CD14-positive monocyte (primary cell): ENCODE data around the gene INTS6. TPM values are rescaled to one million over a fixed set of nuclear protein-coding genes. Genes with fewer than 3 reads are reported as not detected.

ENCODE experiments used
- DNase-seq, 3 donors: peaks; one replicate each; pipeline ENCODE4 v3.0.0-alpha.2; 2011 to 2022
- H2AFZ ChIP-seq: 2 replicates; pipeline ENCODE4 v1.6.0; 2012; ENCODE audit warnings: mild to moderate bottlenecking, low read depth, low read length, inconsistent platforms; ENCODE audit not compliant: insufficient read depth, poor library complexity, severe bottlenecking
- H3K27ac ChIP-seq, 2 donors: 1 replicate in 1 of 2; 2 replicates in 1 of 2; pipeline ENCODE4 v1.5.1; 2012 to 2013; ENCODE audit warnings: low read length in 2 of 2, control low read depth in 1 of 2, inconsistent platforms in 1 of 2, low read depth in 1 of 2, mild to moderate bottlenecking in 1 of 2
- H3K27me3 ChIP-seq, 2 donors: one replicate each; pipeline versions ENCODE4 v1.6.0 to v1.6.1; 2011 to 2013; ENCODE audit warnings: low read length in 2 of 2; ENCODE audit not compliant: control insufficient read depth in 2 of 2, insufficient read depth in 2 of 2
- H3K36me3 ChIP-seq, 2 donors: replicated peaks in 1 of 2; 1 replicate in 1 of 2; 2 replicates in 1 of 2; pipeline versions ENCODE4 v1.5.1 to v1.6.1; 2012 to 2013; ENCODE audit warnings: low read length in 2 of 2, control low read depth in 1 of 2, inconsistent platforms in 1 of 2, mild to moderate bottlenecking in 1 of 2; ENCODE audit not compliant: insufficient read depth in 2 of 2, control insufficient read depth in 1 of 2
- H3K4me1 ChIP-seq, 2 donors: 1 replicate in 1 of 2; 2 replicates in 1 of 2; pipeline versions ENCODE4 v1.5.1 to v1.6.1; 2012 to 2013; ENCODE audit warnings: low read length in 2 of 2, control low read depth in 1 of 2, inconsistent platforms in 1 of 2, mild to moderate bottlenecking in 1 of 2, moderate library complexity in 1 of 2; ENCODE audit not compliant: insufficient read depth in 2 of 2, control insufficient read depth in 1 of 2
- H3K4me2 ChIP-seq: replicated peaks from 2 replicates; pipeline ENCODE3; 2012; ENCODE audit warnings: low read length, moderate library complexity, mild to moderate bottlenecking; ENCODE audit not compliant: poor library complexity, severe bottlenecking; ENCODE audit errors: extremely low read depth
- H3K4me3 ChIP-seq, 3 experiments: fragments of 200-600 bp in 1 of 3; sonication (generic) in 1 of 3; replicated peaks in 1 of 3; 1 replicate in 2 of 3; 2 replicates in 1 of 3; pipeline ENCODE4 v1.5.1; 2011 to 2013; ENCODE audit warnings: low read length in 3 of 3, mild to moderate bottlenecking in 3 of 3, control low read depth in 2 of 3, low read depth in 2 of 3, inconsistent platforms in 1 of 3, moderate library complexity in 1 of 3
- H3K79me2 ChIP-seq: 2 replicates; pipeline ENCODE4 v1.6.0; 2012; ENCODE audit warnings: mild to moderate bottlenecking, control low read depth, inconsistent platforms, low read length, moderate library complexity; ENCODE audit not compliant: insufficient read depth
- H3K9ac ChIP-seq: 2 replicates; pipeline ENCODE4 v1.6.0; 2017; ENCODE audit warnings: low read length, mild to moderate bottlenecking; ENCODE audit not compliant: insufficient read depth, poor library complexity, severe bottlenecking
- H3K9me3 ChIP-seq, 2 donors: replicated peaks in 1 of 2; 1 replicate in 1 of 2; 2 replicates in 1 of 2; pipeline versions ENCODE4 v1.5.1 to v1.6.1; 2012 to 2013; ENCODE audit warnings: low read length in 2 of 2, control low read depth in 1 of 2; ENCODE audit not compliant: control insufficient read depth in 1 of 2, insufficient read depth in 1 of 2
- H4K20me1 ChIP-seq: 2 replicates; pipeline ENCODE4 v1.6.0; 2012; ENCODE audit warnings: mild to moderate bottlenecking, low read length, control low read depth, moderate library complexity; ENCODE audit not compliant: insufficient read depth
- H3K27ac Mint-ChIP-seq, 7 donors: one replicate each; pipeline ENCODE4 v1.8.0; 2020; ENCODE audit warnings: mild to moderate bottlenecking in 7 of 7, mixed read lengths in 7 of 7, moderate library complexity in 6 of 7, inconsistent platforms in 2 of 7
- H3K27me3 Mint-ChIP-seq, 3 donors: one replicate each; pipeline ENCODE4 v1.8.0; 2021 to 2022; ENCODE audit warnings: low read depth in 3 of 3, mild to moderate bottlenecking in 3 of 3, mixed read lengths in 3 of 3, moderate library complexity in 3 of 3, inconsistent platforms in 1 of 3
- H3K36me3 Mint-ChIP-seq, 2 donors: one replicate each; pipeline ENCODE4 v1.8.0; 2020; ENCODE audit warnings: mixed read lengths in 2 of 2, inconsistent platforms in 1 of 2, mild to moderate bottlenecking in 1 of 2
- H3K4me1 Mint-ChIP-seq: one replicate; pipeline ENCODE4 v1.8.0; 2020; ENCODE audit warnings: mild to moderate bottlenecking, mixed read lengths
- H3K4me3 Mint-ChIP-seq, 2 donors: one replicate each; pipeline ENCODE4 v1.8.0; 2020; ENCODE audit warnings: mild to moderate bottlenecking in 2 of 2, mixed read lengths in 2 of 2, moderate library complexity in 1 of 2
- H3K9me3 Mint-ChIP-seq, 7 donors: one replicate each; pipeline ENCODE4 v1.8.0; 2020 to 2022; ENCODE audit warnings: mixed read lengths in 7 of 7, mild to moderate bottlenecking in 6 of 7, moderate library complexity in 6 of 7, inconsistent platforms in 2 of 7
- WGBS: methylation state at CpG from one replicate; pipeline ENCODE4 v1.1.5; 2013; ENCODE audit warnings: missing lambda C conversion rate; ENCODE audit not compliant: insufficient coverage; 5-methylcytosine and 5-hydroxymethylcytosine counted together
- intact Hi-C, 2 donors: fragments of 100-400 bp; cut with micrococcal nuclease; formaldehyde crosslinking; loops; one replicate each; pipeline versions ENCODE4 v1.15.0 to v1.15.1; 2023
- polyA plus RNA-seq, 3 donors: library from polyadenylated mRNA; depleted of rRNA in 1 of 3; unstranded in 2 of 3; stranded (reverse) in 1 of 3; fragments of 300-500 nt in 2 of 3; fragments of >200 nt in 1 of 3; fragmentation: Illumina TruSeq in 2 of 3; gene quantifications; 1 replicate in 2 of 3; 2 replicates in 1 of 3; pipeline ENCODE4 v1.2.3, GENCODE V29; 2012 to 2021
- TF ChIP-seq, protein P1 (sequence below): fragments of 200-600 bp; IDR thresholded peaks from one replicate; pipeline ENCODE4 v1.8.0; 2022; ENCODE audit warnings: antibody characterized with exemption, mild to moderate bottlenecking

The INTS6 gene
- polyA plus RNA-seq, 3 donors = 10.8 to 13.2 (median 11.6) TPM

DNA sequence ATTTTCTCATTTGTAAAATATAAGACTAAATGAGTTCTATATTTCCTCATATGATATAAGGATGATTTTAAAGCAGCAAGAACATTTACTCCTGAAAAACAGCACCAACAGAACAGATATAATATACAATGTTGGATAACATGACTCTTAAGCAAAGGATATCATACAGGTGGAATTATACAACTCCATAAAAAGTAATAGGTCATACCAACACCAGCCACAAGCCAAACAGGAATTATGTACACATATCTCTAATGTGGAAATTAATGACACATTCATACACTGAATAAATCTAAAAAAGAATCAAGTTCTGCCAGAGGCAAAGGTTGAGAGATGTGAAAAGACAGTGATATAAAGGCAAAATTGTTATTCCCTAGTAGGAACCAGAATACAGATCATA is 25.9 kb downstream of the INTS6 start:
- H3K27me3 Mint-ChIP-seq = no peaks in the 10 kb centered on the region
- no peak overlapping the region for H3K4me3 ChIP-seq
- no peaks in the 10 kb centered on the region for H3K9me3 ChIP-seq
- H3K27ac Mint-ChIP-seq = no peak overlapping the region
- H2AFZ ChIP-seq = no peak overlapping the region
- no peak for DNase-seq
- peaks cover 44 to 56% of the 10 kb centered on the region in 2 donors for H3K36me3 Mint-ChIP-seq
- H3K4me1 ChIP-seq = no peaks in the 10 kb centered on the region
- TF ChIP-seq, protein P1, sequence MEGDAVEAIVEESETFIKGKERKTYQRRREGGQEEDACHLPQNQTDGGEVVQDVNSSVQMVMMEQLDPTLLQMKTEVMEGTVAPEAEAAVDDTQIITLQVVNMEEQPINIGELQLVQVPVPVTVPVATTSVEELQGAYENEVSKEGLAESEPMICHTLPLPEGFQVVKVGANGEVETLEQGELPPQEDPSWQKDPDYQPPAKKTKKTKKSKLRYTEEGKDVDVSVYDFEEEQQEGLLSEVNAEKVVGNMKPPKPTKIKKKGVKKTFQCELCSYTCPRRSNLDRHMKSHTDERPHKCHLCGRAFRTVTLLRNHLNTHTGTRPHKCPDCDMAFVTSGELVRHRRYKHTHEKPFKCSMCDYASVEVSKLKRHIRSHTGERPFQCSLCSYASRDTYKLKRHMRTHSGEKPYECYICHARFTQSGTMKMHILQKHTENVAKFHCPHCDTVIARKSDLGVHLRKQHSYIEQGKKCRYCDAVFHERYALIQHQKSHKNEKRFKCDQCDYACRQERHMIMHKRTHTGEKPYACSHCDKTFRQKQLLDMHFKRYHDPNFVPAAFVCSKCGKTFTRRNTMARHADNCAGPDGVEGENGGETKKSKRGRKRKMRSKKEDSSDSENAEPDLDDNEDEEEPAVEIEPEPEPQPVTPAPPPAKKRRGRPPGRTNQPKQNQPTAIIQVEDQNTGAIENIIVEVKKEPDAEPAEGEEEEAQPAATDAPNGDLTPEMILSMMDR = no peak
- H3K4me1 Mint-ChIP-seq = peaks cover 4% of the 10 kb centered on the region
- H3K36me3 ChIP-seq = peaks cover 37 to 83% of the 10 kb centered on the region in 2 donors
- no peaks in the 10 kb centered on the region for H3K9me3 Mint-ChIP-seq
- peaks cover 52% of the 10 kb centered on the region for H4K20me1 ChIP-seq
- H3K27me3 ChIP-seq = no peaks in the 10 kb centered on the region
- H3K79me2 ChIP-seq = peaks cover 65% of the 10 kb centered on the region
- no peak overlapping the region for H3K4me2 ChIP-seq
- intact Hi-C loops = no loop called here
- H3K9ac ChIP-seq = no peak overlapping the region
- H3K27ac ChIP-seq = no peak overlapping the region
- no peak overlapping the region for H3K4me3 Mint-ChIP-seq

DNA sequence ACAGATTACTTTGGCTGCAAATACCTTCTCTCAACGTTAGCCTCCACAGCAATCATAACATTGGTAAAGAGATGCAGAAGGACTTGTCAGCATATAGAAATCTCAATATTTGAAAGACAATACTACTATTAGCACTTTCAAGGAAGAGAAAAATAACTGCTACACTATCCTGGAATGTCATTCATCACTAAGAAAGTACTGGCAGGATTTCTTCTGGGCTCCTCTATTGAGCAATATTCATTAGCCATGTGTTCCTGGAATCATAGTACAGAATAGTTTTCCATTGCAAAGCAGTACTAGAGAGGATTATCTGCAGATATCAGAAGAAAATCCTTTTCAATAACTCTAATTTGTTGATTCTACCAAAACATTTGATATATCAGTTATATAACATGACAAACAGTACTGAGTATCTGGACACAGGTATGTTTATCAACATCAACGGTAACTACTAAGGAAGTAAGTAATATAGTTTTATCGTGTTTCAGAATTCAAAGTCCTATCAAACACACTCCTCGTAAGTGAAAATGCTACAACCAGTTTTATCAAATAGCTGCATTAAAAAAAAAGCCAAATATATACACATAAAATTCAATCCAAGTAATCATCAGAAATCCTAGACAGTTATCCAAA is 27.3 kb downstream of the INTS6 start:
- H3K27ac ChIP-seq = no peak overlapping the region
- Mint-ChIP-seq H3K27ac (no peak overlapping the region), H3K4me1 (peaks cover 8% of the 10 kb centered on the region), H3K36me3 (peaks cover 46 to 60% of the 10 kb centered on the region in 2 donors), H3K4me3 (no peak overlapping the region), H3K27me3 (no peaks in the 10 kb centered on the region), H3K9me3 (no peaks in the 10 kb centered on the region)
- H4K20me1 ChIP-seq = peaks cover 64% of the 10 kb centered on the region
- H2AFZ ChIP-seq = no peak overlapping the region
- 100% methylated on average over 1 of the region's 4 CpGs for WGBS
- H3K9ac ChIP-seq = no peak overlapping the region
- no peak for DNase-seq
- no peak overlapping the region for H3K4me2 ChIP-seq
- peaks cover 40 to 87% of the 10 kb centered on the region in 2 donors for H3K36me3 ChIP-seq
- intact Hi-C loops = no loop called here
- H3K4me1 ChIP-seq = no peaks in the 10 kb centered on the region
- H3K27me3 ChIP-seq = no peaks in the 10 kb centered on the region
- TF ChIP-seq, protein P1 = no peak
- H3K9me3 ChIP-seq = no peaks in the 10 kb centered on the region
- H3K79me2 ChIP-seq = peaks cover 73% of the 10 kb centered on the region
- no peak overlapping the region for H3K4me3 ChIP-seq
